A549 (cell line): ENCODE results near the gene KCNE3.

Experiments
- EP300 ChIP-seq, 2 experiments: fragments of >200 bp; sonication (Bioruptor Twin); formaldehyde crosslinking; IDR thresholded peaks; 2 replicates in 1 of 2; 3 replicates in 1 of 2; pipeline ENCODE4 v1.6.1; 2016 to 2017
- ESRRA ChIP-seq: fragments of 150-350 bp; IDR thresholded peaks from 2 replicates; pipeline ENCODE4 v1.6.1; 2014; ENCODE audit warnings: mild to moderate bottlenecking, low read length, borderline replicate concordance
- POLR2A ChIP-seq: IDR thresholded peaks from 2 replicates; pipeline ENCODE4 v1.6.1; 2012; ENCODE audit warnings: mild to moderate bottlenecking, low read length
- REST ChIP-seq: fragments of 200-600 bp; sonication (generic); IDR thresholded peaks from 2 replicates; pipeline ENCODE4 v1.6.1; 2016; ENCODE audit warnings: antibody characterized with exemption, mild to moderate bottlenecking, moderate library complexity
- TF ChIP-seq, protein P1 (sequence below): fragments of >200 bp; sonication (Bioruptor Twin); formaldehyde crosslinking; IDR thresholded peaks from 3 replicates; pipeline ENCODE4 v1.5.1; 2016

GRCh38 chr11:74412733-74413359 lies 54.5 kb downstream of the KCNE3 start:
- TF ChIP-seq EP300 (IDR thresholded peaks at IDR 0.05): no peak
- no peak for TF ChIP-seq REST
- TF ChIP-seq, protein P1, sequence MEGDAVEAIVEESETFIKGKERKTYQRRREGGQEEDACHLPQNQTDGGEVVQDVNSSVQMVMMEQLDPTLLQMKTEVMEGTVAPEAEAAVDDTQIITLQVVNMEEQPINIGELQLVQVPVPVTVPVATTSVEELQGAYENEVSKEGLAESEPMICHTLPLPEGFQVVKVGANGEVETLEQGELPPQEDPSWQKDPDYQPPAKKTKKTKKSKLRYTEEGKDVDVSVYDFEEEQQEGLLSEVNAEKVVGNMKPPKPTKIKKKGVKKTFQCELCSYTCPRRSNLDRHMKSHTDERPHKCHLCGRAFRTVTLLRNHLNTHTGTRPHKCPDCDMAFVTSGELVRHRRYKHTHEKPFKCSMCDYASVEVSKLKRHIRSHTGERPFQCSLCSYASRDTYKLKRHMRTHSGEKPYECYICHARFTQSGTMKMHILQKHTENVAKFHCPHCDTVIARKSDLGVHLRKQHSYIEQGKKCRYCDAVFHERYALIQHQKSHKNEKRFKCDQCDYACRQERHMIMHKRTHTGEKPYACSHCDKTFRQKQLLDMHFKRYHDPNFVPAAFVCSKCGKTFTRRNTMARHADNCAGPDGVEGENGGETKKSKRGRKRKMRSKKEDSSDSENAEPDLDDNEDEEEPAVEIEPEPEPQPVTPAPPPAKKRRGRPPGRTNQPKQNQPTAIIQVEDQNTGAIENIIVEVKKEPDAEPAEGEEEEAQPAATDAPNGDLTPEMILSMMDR: no peak
- TF ChIP-seq ESRRA: no peak
- no peak for TF ChIP-seq POLR2A
